Measurements from ENCODE around the gene ZFPM1. TPM values are rescaled to one million over a fixed set of nuclear protein-coding genes. Genes with fewer than 3 reads are reported as not detected.

The ZFPM1 gene
- total RNA-seq, 4 donors from 2014 or later = 1.9 to 5.3 (median 3.4) TPM

DNA sequence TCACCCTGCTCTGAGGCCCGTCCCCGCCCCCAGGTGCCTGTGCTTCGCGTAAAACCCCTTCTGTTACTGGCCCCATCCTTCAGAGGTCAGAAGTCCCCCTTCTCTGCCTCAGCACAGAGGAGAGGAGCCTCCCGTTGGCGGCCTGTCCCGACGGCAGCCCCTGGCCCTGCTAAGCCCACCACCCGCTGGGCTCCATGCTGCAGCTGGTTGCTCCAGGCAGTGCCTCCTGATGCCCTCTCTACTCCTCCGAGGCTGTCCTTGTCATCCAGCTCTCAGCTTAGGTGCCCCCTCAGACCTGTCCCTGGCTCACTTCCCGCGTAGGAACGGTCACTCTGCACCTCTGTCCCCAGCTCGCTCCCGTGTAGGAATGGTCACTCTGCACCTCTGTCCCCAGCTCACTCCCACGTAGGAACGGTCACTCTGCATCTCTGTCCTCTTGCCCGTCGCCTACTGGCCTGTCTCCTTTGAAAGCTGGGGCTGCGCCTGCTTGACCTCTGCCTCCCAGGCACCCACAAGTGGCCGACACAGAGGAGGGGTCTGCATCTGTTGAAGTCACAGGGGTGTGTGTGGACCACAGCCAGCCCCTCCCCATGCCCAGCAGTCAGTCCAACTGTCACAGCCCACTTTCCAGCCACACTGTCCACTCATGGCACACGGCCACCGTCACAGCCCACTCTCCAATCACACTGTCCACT lies 85.4 kb downstream of the ZFPM1 start:
- peaks cover 20 to 29% of the 10 kb centered on the region in 2 donors for H3K4me1 ChIP-seq
- no peaks in the 10 kb centered on the region for H3K9me3 ChIP-seq
- no peak overlapping the region for H3K27ac ChIP-seq
- TF ChIP-seq CTCF (IDR thresholded peaks at IDR 0.05) (no peak), POLR2A (IDR thresholded peaks at IDR 0.05) (no peak)
- no peak for DNase-seq
- intact Hi-C loops (cut with DNase I) = no loop called here
- H3K36me3 ChIP-seq = no peaks in the 10 kb centered on the region
- no peak overlapping the region for H3K4me3 ChIP-seq (replicated peaks in 1 of 3)
- H3K27me3 ChIP-seq = no peaks in the 10 kb centered on the region
- WGBS, 2 donors = 58 to 61% methylated on average over 23 of the region's 23 CpGs

DNA sequence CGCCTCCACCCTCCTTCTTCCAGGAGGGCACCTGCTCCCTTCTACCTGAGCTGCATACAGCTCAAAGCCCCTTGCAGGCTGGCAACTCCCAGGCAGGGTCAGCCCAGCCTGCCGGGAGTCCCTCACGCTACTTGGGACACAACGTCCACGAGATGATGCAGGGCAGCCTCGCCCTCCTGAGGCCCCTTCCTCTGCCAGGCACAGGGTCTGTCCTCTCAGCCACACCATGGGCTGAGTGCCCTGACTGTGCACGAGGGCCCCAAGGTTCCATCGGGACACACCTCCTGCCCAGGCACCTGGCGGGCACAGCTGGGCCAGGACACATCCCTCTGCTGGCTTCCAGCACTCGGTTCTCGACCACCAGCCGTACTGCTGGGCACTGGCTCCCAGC lies 86.2 kb downstream of the ZFPM1 start:
- no peaks in the 10 kb centered on the region for H3K9me3 ChIP-seq
- intact Hi-C loops (cut with DNase I) = no loop called here
- H3K27ac ChIP-seq = no peak overlapping the region
- no peak for DNase-seq
- H3K4me1 ChIP-seq = peaks cover 20 to 29% of the 10 kb centered on the region in 2 donors
- TF ChIP-seq CTCF (IDR thresholded peaks at IDR 0.05) (no peak), POLR2A (IDR thresholded peaks at IDR 0.05) (no peak)
- no peak overlapping the region for H3K4me3 ChIP-seq (replicated peaks in 1 of 3)
- no peaks in the 10 kb centered on the region for H3K36me3 ChIP-seq
- no peaks in the 10 kb centered on the region for H3K27me3 ChIP-seq
- 70 to 75% methylated on average over 4 to 11 of the region's 12 CpGs for WGBS, 2 donors

DNA sequence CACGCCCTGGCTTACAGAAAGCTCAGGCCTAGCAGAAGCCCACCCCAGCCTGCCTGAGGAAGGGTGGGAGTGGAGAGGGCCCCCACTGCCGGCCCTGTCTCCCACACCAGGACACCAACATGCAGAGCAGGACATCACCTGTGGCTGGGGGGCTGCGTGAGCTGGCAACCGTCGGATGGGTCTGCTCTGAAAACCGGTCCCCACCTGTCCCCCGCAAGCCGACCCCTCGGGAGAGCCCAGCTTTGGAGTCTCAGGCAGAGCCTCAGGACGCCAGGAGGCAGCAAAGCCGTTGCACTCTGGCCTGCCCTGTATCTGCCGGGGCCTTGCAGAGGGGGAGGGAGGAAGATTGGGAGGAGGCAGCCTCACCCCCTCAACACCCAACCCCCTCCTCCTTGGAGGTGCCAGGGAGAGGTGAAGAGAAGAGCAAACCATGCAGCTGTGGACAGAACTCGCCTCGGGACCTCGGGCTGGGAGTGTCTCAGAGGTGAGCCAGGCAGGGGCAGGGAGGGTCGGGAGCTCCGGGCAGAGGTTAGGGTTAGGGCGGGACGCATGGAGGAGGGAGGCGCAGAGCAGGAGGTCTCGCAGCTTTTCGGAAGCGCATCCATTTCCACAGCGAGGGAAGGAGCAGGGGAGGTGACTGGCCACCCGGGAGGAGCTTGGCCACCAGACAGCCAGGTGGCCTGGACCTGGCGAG lies 86.7 kb downstream of the ZFPM1 start:
- H3K27me3 ChIP-seq = no peaks in the 10 kb centered on the region
- no peaks in the 10 kb centered on the region for H3K9me3 ChIP-seq
- H3K27ac ChIP-seq = no peak overlapping the region
- TF ChIP-seq POLR2A (IDR thresholded peaks at IDR 0.05) = no peak
- TF ChIP-seq CTCF (IDR thresholded peaks at IDR 0.05) = no peak
- H3K36me3 ChIP-seq = no peaks in the 10 kb centered on the region
- no peak for DNase-seq
- intact Hi-C loops (cut with DNase I) = no loop called here
- WGBS, 2 donors = 42 to 65% methylated on average over 13 to 25 of the region's 26 CpGs
- peaks cover 20 to 28% of the 10 kb centered on the region in 2 donors for H3K4me1 ChIP-seq
- H3K4me3 ChIP-seq (replicated peaks in 1 of 3) = no peak overlapping the region

DNA sequence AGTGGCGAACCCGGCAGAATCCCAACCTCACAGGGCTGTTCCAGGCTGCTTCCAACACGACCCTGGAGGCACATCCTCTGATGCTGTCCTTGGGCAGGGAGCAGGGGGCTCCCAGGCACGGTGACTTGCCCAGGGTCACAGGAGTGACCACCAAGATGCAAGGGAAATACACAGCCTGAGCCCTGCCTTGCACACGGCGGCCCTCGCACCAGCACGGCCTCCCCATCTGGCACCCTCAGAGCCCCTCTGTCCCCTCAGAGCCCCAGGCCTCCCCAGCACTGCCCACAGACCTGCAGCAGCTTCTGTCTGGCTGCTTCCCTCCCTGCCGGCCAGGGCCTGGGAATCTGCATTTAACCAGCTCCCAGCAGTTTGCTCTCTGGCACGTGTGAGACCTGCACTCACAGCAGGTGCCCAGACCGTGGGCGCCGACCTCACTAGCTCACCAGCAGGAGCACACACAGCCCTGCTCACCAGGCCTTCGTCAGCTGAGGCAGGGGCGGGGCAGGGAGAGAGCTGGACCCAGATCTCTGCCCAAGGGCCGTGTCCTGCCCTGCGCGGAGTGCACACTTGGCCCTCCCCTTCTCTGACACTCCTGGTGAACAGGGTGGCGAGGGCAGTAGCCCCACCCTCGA lies 87.4 kb downstream of the ZFPM1 start:
- H3K27me3 ChIP-seq = no peaks in the 10 kb centered on the region
- intact Hi-C loops (cut with DNase I) = no loop called here

More for the DNA sequence above, 87.4 kb downstream of the ZFPM1 start:
- DNase-seq = no peak
- H3K4me1 ChIP-seq = peaks cover 13 to 23% of the 10 kb centered on the region in 2 donors
- no peaks in the 10 kb centered on the region for H3K36me3 ChIP-seq
- no peak overlapping the region for H3K4me3 ChIP-seq (replicated peaks in 1 of 3)
- no peak for TF ChIP-seq POLR2A (IDR thresholded peaks at IDR 0.05)
- TF ChIP-seq CTCF (IDR thresholded peaks at IDR 0.05) = no peak
- WGBS, 2 donors = 74 to 87% methylated on average over 6 to 14 of the region's 20 CpGs
- no peaks in the 10 kb centered on the region for H3K9me3 ChIP-seq
- H3K27ac ChIP-seq = no peak overlapping the region

Data from thyroid gland (tissue), 4 donors.